GM12892 (cell line): ENCODE data around the gene FYB2.
"Not testable (repeated sequence)": the region's sequence is repeated elsewhere in the genome, so short reads cannot be mapped to it uniquely, and the experiment has no call there.

Experiments used
- DNase-seq: peaks from one replicate; pipeline ENCODE4 v3.0.0; 2011; ENCODE audit not compliant: insufficient read length
- FAIRE-seq: peaks from 2 replicates; lab custom pipeline; 2011; peaks lifted over from hg19 to GRCh38; lab: Jason Lieb, UNC
- POLR2A ChIP-seq: IDR thresholded peaks from 2 replicates; pipeline ENCODE4 v1.6.1; 2011; ENCODE audit warnings: low read depth, low read length, control low read depth
- POLR2AphosphoS5 ChIP-seq: IDR thresholded peaks from 2 replicates; pipeline ENCODE4 v1.6.1; 2011; ENCODE audit warnings: low read depth, low read length, control low read depth
- TAF1 ChIP-seq: IDR thresholded peaks from 2 replicates; pipeline ENCODE4 v1.6.1; 2011; ENCODE audit warnings: low read depth, mild to moderate bottlenecking, control low read depth, low read length, borderline replicate concordance

Gene FYB2

GRCh38 chr1:56788102-56788501, 31.1 kb downstream of the FYB2 start:
- peak; percentile 36 for FAIRE-seq
- no peak for DNase-seq
- no peak for TF ChIP-seq POLR2AphosphoS5
- TF ChIP-seq POLR2A, result no peak
- TF ChIP-seq TAF1, result no peak

GRCh38 chr1:56787330-56787729, 31.9 kb downstream of the FYB2 start:
- FAIRE-seq, result no peak
- TF ChIP-seq POLR2A (no peak), POLR2AphosphoS5 (no peak), TAF1 (no peak)
- no peak for DNase-seq

- TF ChIP-seq POLR2AphosphoS5 (no peak), POLR2A (no peak), TAF1 (no peak)
- DNase-seq (no peak), FAIRE-seq (no peak)
Observed at GRCh38 chr1:56782773-56783172, 36.4 kb downstream of the FYB2 start.

- FAIRE-seq (no peak), DNase-seq (no peak)
- TF ChIP-seq POLR2AphosphoS5 (no peak), POLR2A (no peak), TAF1 (no peak)
Observed at GRCh38 chr1:56780826-56781225, 38.4 kb downstream of the FYB2 start.

- FAIRE-seq (no peak), DNase-seq (no peak)
- TF ChIP-seq POLR2A, result no peak
- TF ChIP-seq TAF1, result no peak
- TF ChIP-seq POLR2AphosphoS5, result no peak
Observed at GRCh38 chr1:56780128-56780750, 39.0 kb downstream of the FYB2 start.

GRCh38 chr1:56777972-56778371, 41.2 kb downstream of the FYB2 start:
- DNase-seq (no peak), FAIRE-seq (no peak)
- TF ChIP-seq POLR2AphosphoS5 (no peak), TAF1 (no peak), POLR2A (no peak)

- FAIRE-seq, result not testable (repeated sequence)
Observed at GRCh38 chr1:56774732-56775131, 44.5 kb downstream of the FYB2 start.

GRCh38 chr1:56774067-56774609, 45.1 kb downstream of the FYB2 start:
- FAIRE-seq (no peak), DNase-seq (no peak)
- TF ChIP-seq POLR2AphosphoS5, result no peak
- no peak for TF ChIP-seq TAF1
- TF ChIP-seq POLR2A, result no peak

More at GRCh38 chr1:56774732-56775131, 44.5 kb downstream of the FYB2 start:
- DNase-seq, result not testable (repeated sequence)

GRCh38 chr1:56773341-56774066, 45.7 kb downstream of the FYB2 start:
- TF ChIP-seq TAF1, result no peak
- TF ChIP-seq POLR2A, result no peak
- TF ChIP-seq POLR2AphosphoS5, result no peak
- DNase-seq (no peak), FAIRE-seq (no peak)

GRCh38 chr1:56771717-56772116, 47.5 kb downstream of the FYB2 start:
- DNase-seq, result no peak
- no peak for FAIRE-seq
- no peak for TF ChIP-seq POLR2AphosphoS5
- no peak for TF ChIP-seq TAF1

GRCh38 chr1:56758794-56759193, 60.4 kb downstream of the FYB2 start:
- FAIRE-seq (no peak), DNase-seq (no peak)
- TF ChIP-seq POLR2AphosphoS5, result no peak
- no peak for TF ChIP-seq TAF1
- no peak for TF ChIP-seq POLR2A

- no peak for DNase-seq
- no peak for TF ChIP-seq TAF1
- no peak for TF ChIP-seq POLR2A
- no peak for TF ChIP-seq POLR2AphosphoS5
- no peak for FAIRE-seq
Observed at GRCh38 chr1:56758135-56758534, 61.1 kb downstream of the FYB2 start.
